PC-3 (cell line): ENCODE data around the gene AACS. TPM values are rescaled to one million over a fixed set of nuclear protein-coding genes. Genes with fewer than 3 reads are reported as not detected.

Source experiments
- ATAC-seq: fragments of 200-7000 bp; cut with Tn5 transposase; 2 replicates; pipeline ENCODE4 v1.9.1; 2020; ENCODE audit warnings: mild to moderate bottlenecking, moderate library complexity
- BruUV-seq: library from RNA; stranded (reverse); fragments of 400-500 nt; replicated peaks from 2 replicates; lab custom pipeline; 2021; lab: Mats Ljungman, UMichigan
- CTCF ChIA-PET: fragments of 300-600 bp; sonication (Branson Sonifier 250); formaldehyde crosslinking; loops from one replicate; lab custom pipeline; 2022; ENCODE audit warnings: antibody characterized with exemption; lab: Charles Lee
- POLR2A ChIA-PET: fragments of 300-600 bp; sonication (Branson Sonifier 250); formaldehyde crosslinking; loops from one replicate; lab custom pipeline; 2022; ENCODE audit warnings: antibody characterized with exemption; ENCODE audit not compliant: unreplicated experiment; lab: Charles Lee
- DNase-seq: peaks from one replicate; pipeline ENCODE4 v3.0.0-alpha.2; 2015
- H2AFZ ChIP-seq: fragments of 300-600 bp; sonication (generic); 2 replicates; pipeline ENCODE4 v1.6.0; 2016; ENCODE audit warnings: antibody characterized with exemption, low read length
- H3F3A ChIP-seq: fragments of 300-600 bp; sonication (generic); one replicate; pipeline ENCODE4 v1.6.0; 2017; ENCODE audit warnings: antibody characterized with exemption, low read length, control low read depth, mild to moderate bottlenecking; ENCODE audit not compliant: unreplicated experiment
- H3K27ac ChIP-seq: fragments of 300-600 bp; sonication (generic); 2 replicates; pipeline ENCODE4 v1.5.1; 2016; ENCODE audit warnings: mild to moderate bottlenecking, low read length
- H3K27me3 ChIP-seq: fragments of 300-600 bp; sonication (generic); 2 replicates; pipeline ENCODE4 v1.6.1; 2016; ENCODE audit warnings: low read length, mixed read lengths
- H3K36me3 ChIP-seq: fragments of 300-600 bp; sonication (generic); 2 replicates; pipeline ENCODE4 v1.6.1; 2016; ENCODE audit warnings: low read depth, mixed run types, low read length, mixed read lengths
- H3K4me1 ChIP-seq: fragments of 300-600 bp; sonication (generic); 2 replicates; pipeline ENCODE4 v1.5.1; 2016; ENCODE audit warnings: low read length; ENCODE audit not compliant: insufficient read depth
- H3K4me2 ChIP-seq: fragments of 300-600 bp; sonication (generic); 2 replicates; pipeline ENCODE4 v1.6.0; 2016; ENCODE audit warnings: low read length
- H3K4me3 ChIP-seq: fragments of 300-600 bp; sonication (generic); 2 replicates; pipeline ENCODE4 v1.5.1; 2016; ENCODE audit warnings: mild to moderate bottlenecking, low read length, mixed read lengths
- H3K79me2 ChIP-seq: fragments of 300-600 bp; sonication (generic); 2 replicates; pipeline ENCODE4 v1.6.1; 2017; ENCODE audit warnings: low read length, mixed read lengths
- H3K9ac ChIP-seq: fragments of 300-600 bp; sonication (generic); 2 replicates; pipeline ENCODE4 v1.6.0; 2016; ENCODE audit warnings: mild to moderate bottlenecking, low read length
- H3K9me2 ChIP-seq: fragments of 300-600 bp; sonication (generic); replicated peaks from 2 replicates; pipeline ENCODE4 v1.6.1; 2016; ENCODE audit warnings: mixed run types, low read length, mixed read lengths
- H3K9me3 ChIP-seq: fragments of 300-600 bp; sonication (generic); 2 replicates; pipeline ENCODE4 v1.6.1; 2016; ENCODE audit warnings: low read length, mixed read lengths
- H4K20me1 ChIP-seq: fragments of 300-600 bp; sonication (generic); 2 replicates; pipeline ENCODE4 v1.6.1; 2016; ENCODE audit warnings: low read length, mixed read lengths
- EZH2 ChIP-seq: fragments of 300-600 bp; sonication (generic); IDR thresholded peaks from one replicate; pipeline ENCODE4 v1.6.1; 2017; ENCODE audit warnings: antibody characterized with exemption, mild to moderate bottlenecking, low read length; ENCODE audit not compliant: unreplicated experiment
- EZH2phosphoT487 ChIP-seq: fragments of 300-600 bp; sonication (generic); IDR thresholded peaks from 2 replicates; pipeline ENCODE4 v1.6.1; 2018; ENCODE audit warnings: mild to moderate bottlenecking, antibody characterized with exemption, low read length, borderline replicate concordance
- intact Hi-C: fragments of 100-400 bp; cut with micrococcal nuclease; formaldehyde crosslinking; loops from 2 replicates; pipeline ENCODE4 v1.9.0; 2023
- total RNA-seq: library from RNA; depleted of rRNA; stranded (reverse); fragments of >200 nt; gene quantifications from 2 replicates; pipeline ENCODE4 v1.2.3, GENCODE V29; 2014
- TF ChIP-seq, protein P1 (sequence below): fragments of 300-600 bp; sonication (generic); conservative IDR thresholded peaks from 2 replicates; pipeline ENCODE4 v1.5.1; 2017; ENCODE audit warnings: antibody characterized with exemption, low read depth, mild to moderate bottlenecking, low read length

Gene AACS
- total RNA-seq, 1 experiment from 2014 or later: 31.9 TPM

GRCh38 chr12:125125271-125125670 lies 60.0 kb downstream of the AACS start:
- Histone ChIP-seq H3K79me2 (no peaks in the 10 kb centered on the region; the same call in 1 of the 2 replicates), H3K4me1 (peaks cover 23% of the 10 kb centered on the region), H3K4me2 (peak overlapping the region; percentile 71), H4K20me1 (no peaks in the 10 kb centered on the region), H3K9me3 (no peaks in the 10 kb centered on the region), H3K27me3 (no peaks in the 10 kb centered on the region), H3K9ac (peak overlapping the region; percentile 33; the same call in 1 of the 2 replicates), H3F3A (no peaks in the 10 kb centered on the region), H3K9me2 (no peaks in the 10 kb centered on the region), H3K36me3 (0 out of 2 replicates have a peak, but pooled peaks cover 20% of the 10 kb centered on the region), H3K4me3 (no peak overlapping the region), H3K27ac (peak overlapping the region; percentile 79), H2AFZ (no peak overlapping the region)
- intact Hi-C loops: no loop called here
- TF ChIP-seq, protein P1, sequence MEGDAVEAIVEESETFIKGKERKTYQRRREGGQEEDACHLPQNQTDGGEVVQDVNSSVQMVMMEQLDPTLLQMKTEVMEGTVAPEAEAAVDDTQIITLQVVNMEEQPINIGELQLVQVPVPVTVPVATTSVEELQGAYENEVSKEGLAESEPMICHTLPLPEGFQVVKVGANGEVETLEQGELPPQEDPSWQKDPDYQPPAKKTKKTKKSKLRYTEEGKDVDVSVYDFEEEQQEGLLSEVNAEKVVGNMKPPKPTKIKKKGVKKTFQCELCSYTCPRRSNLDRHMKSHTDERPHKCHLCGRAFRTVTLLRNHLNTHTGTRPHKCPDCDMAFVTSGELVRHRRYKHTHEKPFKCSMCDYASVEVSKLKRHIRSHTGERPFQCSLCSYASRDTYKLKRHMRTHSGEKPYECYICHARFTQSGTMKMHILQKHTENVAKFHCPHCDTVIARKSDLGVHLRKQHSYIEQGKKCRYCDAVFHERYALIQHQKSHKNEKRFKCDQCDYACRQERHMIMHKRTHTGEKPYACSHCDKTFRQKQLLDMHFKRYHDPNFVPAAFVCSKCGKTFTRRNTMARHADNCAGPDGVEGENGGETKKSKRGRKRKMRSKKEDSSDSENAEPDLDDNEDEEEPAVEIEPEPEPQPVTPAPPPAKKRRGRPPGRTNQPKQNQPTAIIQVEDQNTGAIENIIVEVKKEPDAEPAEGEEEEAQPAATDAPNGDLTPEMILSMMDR: no peak
- TF ChIP-seq EZH2 (no peak), EZH2phosphoT487 (no peak)
- BruUV-seq: no TSS peak
- ChIA-PET POLR2A (no interaction called here), CTCF (no interaction called here)
- peak; percentile 60 for ATAC-seq
- DNase-seq: peak; percentile 63

GRCh38 chr12:125128439-125129178 lies 63.4 kb downstream of the AACS start:
- Histone ChIP-seq H3K4me1 (peaks cover 22% of the 10 kb centered on the region), H3K36me3 (0 out of 2 replicates have a peak, but pooled peaks cover 20% of the 10 kb centered on the region), H3K4me3 (no peak overlapping the region), H3K9me2 (no peaks in the 10 kb centered on the region), H4K20me1 (no peaks in the 10 kb centered on the region), H2AFZ (no peak overlapping the region), H3K9me3 (no peaks in the 10 kb centered on the region), H3K27me3 (no peaks in the 10 kb centered on the region), H3K4me2 (no peak overlapping the region), H3K9ac (no peak overlapping the region), H3F3A (no peaks in the 10 kb centered on the region), H3K79me2 (no peaks in the 10 kb centered on the region; the same call in 1 of the 2 replicates), H3K27ac (no peak overlapping the region)
- no peak for TF ChIP-seq EZH2
- TF ChIP-seq EZH2phosphoT487: no peak
- TF ChIP-seq, protein P1: no peak
- no peak for ATAC-seq
- intact Hi-C loops: no loop called here
- CTCF ChIA-PET: no interaction called here
- POLR2A ChIA-PET: interaction anchor here (0.6 kb wide), 1 partner anchor 16 kb away, joined by 3 read pairs; no protein-coding TSS in a partner anchor
- no TSS peak for BruUV-seq
- DNase-seq: no peak

DNA sequence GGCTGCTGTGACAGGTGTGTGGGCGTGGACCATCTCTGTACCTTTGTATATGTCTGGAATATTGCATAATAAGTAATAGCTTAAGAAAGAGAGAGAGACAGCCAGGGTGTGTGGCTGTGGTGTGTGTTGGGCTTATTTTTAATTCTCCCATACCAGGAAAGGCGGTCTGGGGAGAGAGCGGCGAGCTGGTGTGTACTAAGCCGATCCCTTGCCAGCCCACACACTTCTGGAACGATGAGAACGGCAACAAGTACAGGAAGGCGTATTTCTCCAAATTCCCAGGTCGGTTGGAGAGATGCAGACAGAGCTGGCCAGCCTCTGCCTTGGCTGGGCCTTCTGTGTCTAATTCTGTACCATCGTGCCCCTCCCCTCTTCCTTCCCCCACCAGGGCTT lies 63.9 kb downstream of the AACS start:
- no TSS peak for BruUV-seq
- TF ChIP-seq, protein P1: no peak
- no peak for TF ChIP-seq EZH2phosphoT487
- no peak for TF ChIP-seq EZH2
- Histone ChIP-seq H3K27ac (no peak overlapping the region), H2AFZ (no peak overlapping the region), H3K9me3 (no peaks in the 10 kb centered on the region), H3K9ac (no peak overlapping the region), H3K79me2 (no peaks in the 10 kb centered on the region; the same call in 1 of the 2 replicates), H3K4me1 (peaks cover 17% of the 10 kb centered on the region), H3K27me3 (no peaks in the 10 kb centered on the region), H4K20me1 (no peaks in the 10 kb centered on the region), H3K4me2 (no peak overlapping the region), H3K4me3 (no peak overlapping the region), H3K36me3 (0 out of 2 replicates have a peak, but pooled peaks cover 20% of the 10 kb centered on the region), H3F3A (no peaks in the 10 kb centered on the region), H3K9me2 (no peaks in the 10 kb centered on the region)
- intact Hi-C loops: no loop called here
- ChIA-PET POLR2A (interaction anchor here (0.6 kb wide), 2 partner anchors 16 to 154 kb away, joined by 3 to 11 read pairs; no protein-coding TSS in a partner anchor), CTCF (no interaction called here)
- DNase-seq: no peak
- ATAC-seq: no peak
